Thyroid gland (tissue), 4 donors: Measurements from ENCODE around the gene KIF16B. TPM values are rescaled to one million over a fixed set of nuclear protein-coding genes. Genes with fewer than 3 reads are reported as not detected.

ENCODE experiments used
- DNase-seq, 2 donors: peaks; one replicate each; pipeline ENCODE4 v3.0.0-alpha.2; 2019
- H3K27ac ChIP-seq, 3 donors: fragments of 200-600 bp; sonication (generic); 1 replicate in 2 of 3; 2 replicates in 1 of 3; pipeline ENCODE4 v1.5.1; 2016 to 2019; ENCODE audit warnings: mild to moderate bottlenecking in 1 of 3, moderate library complexity in 1 of 3
- H3K27me3 ChIP-seq: fragments of 200-600 bp; sonication (generic); one replicate; pipeline ENCODE4 v1.5.1; 2019
- H3K36me3 ChIP-seq, 2 donors: fragments of 200-600 bp; sonication (generic); one replicate each; pipeline ENCODE4 v1.5.1; 2016 to 2019
- H3K4me1 ChIP-seq, 2 donors: fragments of 200-600 bp; sonication (generic); one replicate each; pipeline ENCODE4 v1.5.1; 2017 to 2019
- H3K4me3 ChIP-seq, 3 donors: fragments of 200-600 bp; sonication (generic); replicated peaks in 1 of 3; 1 replicate in 2 of 3; 2 replicates in 1 of 3; pipeline ENCODE4 v1.5.1; 2016; ENCODE audit warnings: mild to moderate bottlenecking in 1 of 3
- H3K9me3 ChIP-seq: fragments of 200-600 bp; sonication (generic); one replicate; pipeline ENCODE4 v1.5.1; 2017
- POLR2A ChIP-seq, 2 donors: fragments of 450-650 bp; IDR thresholded peaks; one replicate each; pipeline ENCODE4 v1.6.1; 2017; ENCODE audit warnings: antibody characterized with exemption in 2 of 2, mild to moderate bottlenecking in 2 of 2, moderate library complexity in 1 of 2
- WGBS, 2 donors: methylation state at CpG; one replicate each; pipeline ENCODE4 v1.1.5; 2017; 5-methylcytosine and 5-hydroxymethylcytosine counted together
- intact Hi-C: fragments of 100-400 bp; cut with DNase I; formaldehyde crosslinking; loops from one replicate; pipeline ENCODE4 v1.15.1; 2023
- total RNA-seq, 4 donors: library from RNA; depleted of rRNA; stranded (reverse); fragments of >200 nt; gene quantifications; one replicate each; pipeline ENCODE4 v1.2.3, GENCODE V29; 2016
- TF ChIP-seq, protein P1 (sequence below), 6 experiments: fragments of 200-600 bp in 3 of 6; fragments of 450-650 bp in 3 of 6; sonication (generic) in 3 of 6; IDR thresholded peaks; one replicate each; pipeline ENCODE4 v1.5.1; 2016 to 2019; ENCODE audit warnings: antibody characterized with exemption in 6 of 6, mild to moderate bottlenecking in 2 of 6, inconsistent platforms in 1 of 6, moderate library complexity in 1 of 6

KIF16B gene
- total RNA-seq, 4 donors from 2014 or later = 18.5 to 32.8 (median 28.6) TPM

GRCh38 chr20:16314748-16315159 lies 258.5 kb downstream of the KIF16B start:
- intact Hi-C loops = no loop called here
- peaks cover 0 to 8% of the 10 kb centered on the region in 2 donors for H3K36me3 ChIP-seq
- 97% methylated on average over 8 of the region's 8 CpGs for WGBS, 2 donors
- no peak overlapping the region for H3K4me3 ChIP-seq
- H3K27ac ChIP-seq = no peak overlapping the region
- no peaks in the 10 kb centered on the region for H3K4me1 ChIP-seq
- H3K27me3 ChIP-seq = no peaks in the 10 kb centered on the region
- H3K9me3 ChIP-seq = no peaks in the 10 kb centered on the region
- TF ChIP-seq, protein P1, sequence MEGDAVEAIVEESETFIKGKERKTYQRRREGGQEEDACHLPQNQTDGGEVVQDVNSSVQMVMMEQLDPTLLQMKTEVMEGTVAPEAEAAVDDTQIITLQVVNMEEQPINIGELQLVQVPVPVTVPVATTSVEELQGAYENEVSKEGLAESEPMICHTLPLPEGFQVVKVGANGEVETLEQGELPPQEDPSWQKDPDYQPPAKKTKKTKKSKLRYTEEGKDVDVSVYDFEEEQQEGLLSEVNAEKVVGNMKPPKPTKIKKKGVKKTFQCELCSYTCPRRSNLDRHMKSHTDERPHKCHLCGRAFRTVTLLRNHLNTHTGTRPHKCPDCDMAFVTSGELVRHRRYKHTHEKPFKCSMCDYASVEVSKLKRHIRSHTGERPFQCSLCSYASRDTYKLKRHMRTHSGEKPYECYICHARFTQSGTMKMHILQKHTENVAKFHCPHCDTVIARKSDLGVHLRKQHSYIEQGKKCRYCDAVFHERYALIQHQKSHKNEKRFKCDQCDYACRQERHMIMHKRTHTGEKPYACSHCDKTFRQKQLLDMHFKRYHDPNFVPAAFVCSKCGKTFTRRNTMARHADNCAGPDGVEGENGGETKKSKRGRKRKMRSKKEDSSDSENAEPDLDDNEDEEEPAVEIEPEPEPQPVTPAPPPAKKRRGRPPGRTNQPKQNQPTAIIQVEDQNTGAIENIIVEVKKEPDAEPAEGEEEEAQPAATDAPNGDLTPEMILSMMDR (IDR thresholded peaks at IDR 0.05) = no peak
- TF ChIP-seq POLR2A (IDR thresholded peaks at IDR 0.05) = no peak
- DNase-seq = no peak

DNA sequence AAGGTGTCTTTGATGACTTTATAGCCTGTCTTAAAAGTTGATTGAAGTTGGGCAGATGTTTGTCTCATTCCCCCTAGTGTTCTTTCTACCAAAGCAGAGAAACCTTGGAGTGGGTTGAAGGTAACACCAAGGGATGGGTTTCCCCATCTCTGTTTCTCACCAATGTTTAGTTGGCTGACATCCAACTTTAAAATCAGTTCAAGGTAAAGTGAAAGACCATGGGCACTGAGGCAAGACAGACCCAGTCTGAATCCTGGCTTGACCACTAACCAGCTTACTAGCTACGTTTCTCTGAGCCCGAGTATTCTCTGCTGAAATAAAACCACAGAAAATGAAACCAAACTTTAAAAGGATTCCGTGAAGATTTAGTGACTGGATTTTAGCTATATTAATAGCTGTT lies 258.9 kb downstream of the KIF16B start:
- TF ChIP-seq POLR2A (IDR thresholded peaks at IDR 0.05) = no peak
- TF ChIP-seq, protein P1 (IDR thresholded peaks at IDR 0.05) = no peak

DNA sequence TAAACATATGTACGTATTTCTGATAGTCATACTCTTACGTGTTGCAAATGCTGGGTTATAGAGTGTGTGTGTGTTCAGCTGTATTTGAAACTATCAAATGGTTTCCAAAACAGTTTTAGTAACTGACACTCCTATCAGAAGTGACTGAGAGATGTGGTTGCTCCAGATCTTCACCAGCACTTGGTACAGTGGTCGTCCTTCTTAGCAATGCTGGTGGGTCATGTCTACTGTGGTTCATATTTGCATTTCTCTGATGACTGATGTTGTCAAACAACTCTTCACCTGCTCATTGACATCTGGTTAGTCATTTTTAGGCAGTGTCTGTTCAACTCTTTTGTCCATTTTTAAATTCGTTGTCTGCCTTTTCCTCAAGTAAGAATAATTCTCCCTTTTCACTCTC lies 259.3 kb downstream of the KIF16B start:
- H3K27ac ChIP-seq = no peak overlapping the region
- 84 to 97% methylated on average over 4 of the region's 4 CpGs for WGBS, 2 donors
- DNase-seq = no peak
- no peak for TF ChIP-seq POLR2A (IDR thresholded peaks at IDR 0.05)
- TF ChIP-seq, protein P1 (IDR thresholded peaks at IDR 0.05) = no peak
- H3K27me3 ChIP-seq = no peaks in the 10 kb centered on the region
- H3K4me3 ChIP-seq = no peak overlapping the region
- no peaks in the 10 kb centered on the region for H3K4me1 ChIP-seq
- H3K9me3 ChIP-seq = no peaks in the 10 kb centered on the region
- H3K36me3 ChIP-seq = peaks cover 0 to 8% of the 10 kb centered on the region in 2 donors
- intact Hi-C loops = no loop called here

More for the DNA sequence above, 258.9 kb downstream of the KIF16B start:
- no peaks in the 10 kb centered on the region for H3K27me3 ChIP-seq
- H3K9me3 ChIP-seq = no peaks in the 10 kb centered on the region
- WGBS, 2 donors = 85 to 99% methylated on average over 3 of the region's 3 CpGs
- H3K27ac ChIP-seq = no peak overlapping the region
- H3K4me3 ChIP-seq = no peak overlapping the region
- no peaks in the 10 kb centered on the region for H3K4me1 ChIP-seq
- intact Hi-C loops = no loop called here
- DNase-seq = no peak
- peaks cover 0 to 8% of the 10 kb centered on the region in 2 donors for H3K36me3 ChIP-seq

DNA sequence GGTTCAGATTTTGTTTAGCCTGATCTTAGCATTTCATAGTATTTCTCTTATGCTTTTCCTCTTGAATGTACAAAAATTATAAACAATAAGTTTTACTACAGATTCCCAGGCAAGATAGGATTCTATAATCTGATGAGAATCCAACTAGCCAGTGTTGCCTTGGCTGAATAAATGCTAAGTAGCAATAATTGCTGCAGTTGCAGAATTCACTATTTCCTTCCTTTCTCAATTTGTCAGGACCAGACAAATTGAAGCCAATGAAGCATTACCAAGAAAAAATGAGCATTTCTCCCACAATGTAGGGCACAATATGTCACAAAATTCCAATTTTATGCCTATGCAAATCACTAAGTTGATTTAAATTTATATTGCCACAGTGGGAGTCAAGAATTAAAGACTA lies 260.2 kb downstream of the KIF16B start:
- no peak for TF ChIP-seq POLR2A (IDR thresholded peaks at IDR 0.05)
- TF ChIP-seq, protein P1 (IDR thresholded peaks at IDR 0.05) = no peak
- H3K9me3 ChIP-seq = no peaks in the 10 kb centered on the region

DNA sequence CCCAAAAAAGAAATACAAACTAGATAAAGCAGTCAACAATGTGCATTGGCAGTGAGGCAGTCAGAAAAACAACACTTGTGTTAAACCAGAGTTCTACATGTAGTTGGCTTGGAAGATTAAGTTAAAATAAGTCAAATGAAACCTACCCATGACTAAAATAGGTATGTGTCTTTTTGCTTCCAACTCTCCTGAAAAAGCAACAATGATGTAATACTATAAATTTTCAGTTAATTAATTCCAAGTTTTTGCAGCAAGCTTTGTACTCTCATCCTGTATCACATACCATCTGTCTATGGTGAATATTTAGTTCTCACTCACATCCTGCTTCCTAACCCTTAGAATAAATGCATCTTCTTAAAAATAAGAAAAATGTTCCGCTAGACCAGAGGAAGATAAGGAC lies 261.5 kb downstream of the KIF16B start:
- H3K4me1 ChIP-seq = no peaks in the 10 kb centered on the region
- peaks cover 0 to 8% of the 10 kb centered on the region in 2 donors for H3K36me3 ChIP-seq
- H3K9me3 ChIP-seq = no peaks in the 10 kb centered on the region
- no peak for DNase-seq
- 95 to 96% methylated on average over 1 of the region's 1 CpG for WGBS, 2 donors
- H3K27me3 ChIP-seq = no peaks in the 10 kb centered on the region
- intact Hi-C loops = no loop called here
- no peak for TF ChIP-seq POLR2A (IDR thresholded peaks at IDR 0.05)
- TF ChIP-seq, protein P1 (IDR thresholded peaks at IDR 0.05) = no peak
- H3K27ac ChIP-seq = no peak overlapping the region
- no peak overlapping the region for H3K4me3 ChIP-seq

More for the DNA sequence above, 260.2 kb downstream of the KIF16B start:
- Histone ChIP-seq H3K4me3 (no peak overlapping the region), H3K4me1 (no peaks in the 10 kb centered on the region), H3K27me3 (no peaks in the 10 kb centered on the region), H3K36me3 (peaks cover 0 to 8% of the 10 kb centered on the region in 2 donors), H3K27ac (no peak overlapping the region)
- intact Hi-C loops = no loop called here
- no peak for DNase-seq
